ENCODE measurements around the gene OXER1.

OXER1 gene

GRCh38 chr2:42787424-42787787 is 23.5 kb upstream of the OXER1 start:
- TF ChIP-seq CTCF (IDR thresholded peaks at IDR 0.05) = no peak
- H3K36me3 ChIP-seq (ENCODE audit: control insufficient read depth, insufficient read depth, low read length) = no peaks in the 10 kb centered on the region
- H3K4me2 ChIP-seq (ENCODE audit: low read length) = no peak overlapping the region
- no peaks in the 10 kb centered on the region for H3K79me2 ChIP-seq
- H3K27me3 ChIP-seq (ENCODE audit: control insufficient read depth, insufficient read depth, low read length) = no peaks in the 10 kb centered on the region
- no peak overlapping the region for H3K9ac ChIP-seq
- no peak overlapping the region for H3K27ac ChIP-seq
- no peak overlapping the region for H2AFZ ChIP-seq
- no peaks in the 10 kb centered on the region for H3K9me3 ChIP-seq (ENCODE audit: control insufficient read depth, low read length)
- no peaks in the 10 kb centered on the region for H3K4me1 ChIP-seq
- no peak overlapping the region for H3K4me3 ChIP-seq (ENCODE audit: low read depth, low read length)

GRCh38 chr2:42786561-42787345 is 22.8 kb upstream of the OXER1 start:
- H2AFZ ChIP-seq = no peak overlapping the region
- H3K4me2 ChIP-seq (ENCODE audit: low read length) = no peak overlapping the region
- H3K4me3 ChIP-seq (ENCODE audit: low read depth, low read length) = no peak overlapping the region
- H3K27ac ChIP-seq = no peak overlapping the region
- H3K4me1 ChIP-seq = no peaks in the 10 kb centered on the region
- H3K36me3 ChIP-seq (ENCODE audit: control insufficient read depth, insufficient read depth, low read length) = no peaks in the 10 kb centered on the region
- H3K9me3 ChIP-seq (ENCODE audit: control insufficient read depth, low read length) = no peaks in the 10 kb centered on the region
- no peaks in the 10 kb centered on the region for H3K79me2 ChIP-seq
- no peak for TF ChIP-seq CTCF (IDR thresholded peaks at IDR 0.05)
- H3K9ac ChIP-seq = no peak overlapping the region
- H3K27me3 ChIP-seq (ENCODE audit: control insufficient read depth, insufficient read depth, low read length) = no peaks in the 10 kb centered on the region

GRCh38 chr2:42784204-42784880 is 20.4 kb upstream of the OXER1 start:
- no peaks in the 10 kb centered on the region for H3K9me3 ChIP-seq (ENCODE audit: control insufficient read depth, low read length)
- no peak overlapping the region for H2AFZ ChIP-seq
- no peaks in the 10 kb centered on the region for H3K4me1 ChIP-seq
- no peak overlapping the region for H3K4me2 ChIP-seq (ENCODE audit: low read length)
- no peaks in the 10 kb centered on the region for H3K79me2 ChIP-seq
- no peak overlapping the region for H3K9ac ChIP-seq
- no peak for TF ChIP-seq CTCF (IDR thresholded peaks at IDR 0.05)
- no peak overlapping the region for H3K27ac ChIP-seq
- no peaks in the 10 kb centered on the region for H3K36me3 ChIP-seq (ENCODE audit: control insufficient read depth, insufficient read depth, low read length)
- H3K27me3 ChIP-seq (ENCODE audit: control insufficient read depth, insufficient read depth, low read length) = no peaks in the 10 kb centered on the region
- H3K4me3 ChIP-seq (ENCODE audit: low read depth, low read length) = no peak overlapping the region

GRCh38 chr2:42783511-42783910 is 19.6 kb upstream of the OXER1 start:
- no peak for TF ChIP-seq CTCF (IDR thresholded peaks at IDR 0.05)
- Histone ChIP-seq H3K4me1 (no peaks in the 10 kb centered on the region), H3K4me2 (ENCODE audit: low read length) (no peak overlapping the region), H3K9ac (no peak overlapping the region), H3K79me2 (no peaks in the 10 kb centered on the region), H2AFZ (no peak overlapping the region), H3K4me3 (ENCODE audit: low read depth, low read length) (no peak overlapping the region), H3K36me3 (ENCODE audit: control insufficient read depth, insufficient read depth, low read length) (no peaks in the 10 kb centered on the region), H3K9me3 (ENCODE audit: control insufficient read depth, low read length) (no peaks in the 10 kb centered on the region), H3K27ac (no peak overlapping the region), H3K27me3 (ENCODE audit: control insufficient read depth, insufficient read depth, low read length) (no peaks in the 10 kb centered on the region)
